Measurements from ENCODE around the gene SPATA12. TPM values are rescaled to one million over a fixed set of nuclear protein-coding genes. Genes with fewer than 3 reads are reported as not detected.

The SPATA12 gene
- total RNA-seq, 1 donor from 2014 or later = not detected

DNA sequence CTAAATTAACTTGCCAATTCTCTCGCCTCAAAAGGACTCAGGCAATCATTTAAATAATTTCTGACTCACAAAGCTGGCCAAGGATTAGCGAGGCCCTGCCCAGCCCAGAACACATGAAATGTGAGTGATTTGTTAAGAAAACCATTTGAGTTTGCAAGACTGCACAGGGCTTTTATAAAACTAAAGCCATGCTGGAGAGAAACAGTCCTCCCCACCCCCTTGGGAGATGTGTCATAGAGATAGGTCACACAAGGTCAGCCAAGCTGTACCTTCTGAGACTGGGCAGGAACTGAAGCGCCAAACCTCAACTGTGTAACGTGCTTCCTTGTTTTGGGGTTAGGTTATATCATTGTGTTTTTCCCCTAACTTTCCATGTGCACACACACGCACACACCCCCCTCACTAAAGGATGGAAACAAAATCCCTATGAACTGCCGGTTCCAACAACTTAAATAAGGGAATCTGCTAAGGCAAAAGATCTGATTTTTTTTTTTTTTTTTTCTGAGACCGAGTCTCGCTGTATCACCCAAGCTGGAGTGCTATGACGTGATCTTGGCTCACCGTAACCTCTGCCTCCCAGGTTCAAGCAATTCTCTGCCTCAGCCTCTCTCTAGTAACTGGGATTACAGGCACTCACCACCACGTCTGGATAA, 8.1 kb downstream of the SPATA12 start:
- Histone ChIP-seq H3K27me3 (no peaks in the 10 kb centered on the region), H3K36me3 (no peaks in the 10 kb centered on the region), H3K4me1 (peaks cover 0 to 12% of the 10 kb centered on the region in 2 donors), H3K4me3 (no peak overlapping the region), H3K27ac (peak overlapping the region; percentile 27 to 56), H3K9me3 (no peaks in the 10 kb centered on the region)
- intact Hi-C loops (cut with DNase I) = no loop called here
- DNase-seq (ENCODE audit: low spot score in 2 of 2) = peak; percentile 24 to 82
- TF ChIP-seq, protein P1, sequence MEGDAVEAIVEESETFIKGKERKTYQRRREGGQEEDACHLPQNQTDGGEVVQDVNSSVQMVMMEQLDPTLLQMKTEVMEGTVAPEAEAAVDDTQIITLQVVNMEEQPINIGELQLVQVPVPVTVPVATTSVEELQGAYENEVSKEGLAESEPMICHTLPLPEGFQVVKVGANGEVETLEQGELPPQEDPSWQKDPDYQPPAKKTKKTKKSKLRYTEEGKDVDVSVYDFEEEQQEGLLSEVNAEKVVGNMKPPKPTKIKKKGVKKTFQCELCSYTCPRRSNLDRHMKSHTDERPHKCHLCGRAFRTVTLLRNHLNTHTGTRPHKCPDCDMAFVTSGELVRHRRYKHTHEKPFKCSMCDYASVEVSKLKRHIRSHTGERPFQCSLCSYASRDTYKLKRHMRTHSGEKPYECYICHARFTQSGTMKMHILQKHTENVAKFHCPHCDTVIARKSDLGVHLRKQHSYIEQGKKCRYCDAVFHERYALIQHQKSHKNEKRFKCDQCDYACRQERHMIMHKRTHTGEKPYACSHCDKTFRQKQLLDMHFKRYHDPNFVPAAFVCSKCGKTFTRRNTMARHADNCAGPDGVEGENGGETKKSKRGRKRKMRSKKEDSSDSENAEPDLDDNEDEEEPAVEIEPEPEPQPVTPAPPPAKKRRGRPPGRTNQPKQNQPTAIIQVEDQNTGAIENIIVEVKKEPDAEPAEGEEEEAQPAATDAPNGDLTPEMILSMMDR (IDR thresholded peaks at IDR 0.05) = no peak

DNA sequence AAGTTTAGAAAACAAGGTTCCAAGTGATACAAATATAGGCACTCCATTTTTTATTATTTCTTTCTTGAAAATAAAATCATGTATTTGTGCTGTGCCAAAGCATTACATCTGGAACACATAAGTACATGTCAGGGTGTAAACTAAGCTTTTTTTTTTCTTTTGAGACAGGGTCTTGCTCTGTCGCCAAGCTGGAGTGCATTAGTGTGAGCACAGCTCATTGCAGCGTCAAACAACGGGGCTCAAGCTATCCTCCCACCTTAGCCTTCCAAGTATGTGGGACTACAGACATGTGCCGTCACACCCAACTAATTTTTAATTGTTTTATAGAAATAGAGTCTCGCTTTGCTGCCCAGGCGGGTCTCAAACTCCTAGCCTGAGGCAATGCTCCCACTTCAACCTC, 9.0 kb downstream of the SPATA12 start:
- intact Hi-C loops (cut with DNase I) = no loop called here
- H3K27ac ChIP-seq = peak overlapping the region in 1 of 2 donors; percentile 56
- DNase-seq (ENCODE audit: low spot score in 2 of 2) = no peak

DNA sequence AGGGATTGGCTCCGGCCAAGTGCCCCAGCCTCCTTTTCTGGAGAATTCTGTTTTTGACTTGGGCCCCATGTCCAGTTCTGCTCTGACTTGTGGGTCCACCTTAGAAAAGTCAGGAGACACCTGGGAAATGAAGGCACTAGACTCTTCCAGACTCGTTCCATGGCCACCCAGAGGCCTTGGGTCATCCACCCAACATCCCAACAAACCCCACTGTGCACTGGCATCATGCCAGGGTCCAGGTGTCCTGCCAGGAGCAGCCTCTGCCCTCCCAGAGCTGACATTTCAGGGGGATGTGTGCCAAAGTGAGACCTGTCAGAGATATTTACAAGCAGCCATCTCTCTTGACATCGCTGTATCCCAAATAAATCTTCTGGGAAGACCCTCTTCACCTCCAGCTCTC, 13.2 kb downstream of the SPATA12 start:
- TF ChIP-seq, protein P1 (IDR thresholded peaks at IDR 0.05) = no peak
- H3K27ac ChIP-seq = no peak overlapping the region
- H3K9me3 ChIP-seq = no peaks in the 10 kb centered on the region
- H3K4me3 ChIP-seq = no peak overlapping the region
- H3K27me3 ChIP-seq = no peaks in the 10 kb centered on the region
- H3K4me1 ChIP-seq = peaks cover under 1 to 3% of the 10 kb centered on the region in 2 donors
- intact Hi-C loops (cut with DNase I) = no loop called here
- H3K36me3 ChIP-seq = no peaks in the 10 kb centered on the region
- DNase-seq (ENCODE audit: low spot score in 2 of 2) = no peak

More for the DNA sequence above, 9.0 kb downstream of the SPATA12 start:
- no peaks in the 10 kb centered on the region for H3K36me3 ChIP-seq
- H3K4me3 ChIP-seq = no peak overlapping the region
- H3K9me3 ChIP-seq = no peaks in the 10 kb centered on the region
- H3K4me1 ChIP-seq = peaks cover 0 to 12% of the 10 kb centered on the region in 2 donors
- no peaks in the 10 kb centered on the region for H3K27me3 ChIP-seq
- TF ChIP-seq, protein P1 (IDR thresholded peaks at IDR 0.05) = no peak

DNA sequence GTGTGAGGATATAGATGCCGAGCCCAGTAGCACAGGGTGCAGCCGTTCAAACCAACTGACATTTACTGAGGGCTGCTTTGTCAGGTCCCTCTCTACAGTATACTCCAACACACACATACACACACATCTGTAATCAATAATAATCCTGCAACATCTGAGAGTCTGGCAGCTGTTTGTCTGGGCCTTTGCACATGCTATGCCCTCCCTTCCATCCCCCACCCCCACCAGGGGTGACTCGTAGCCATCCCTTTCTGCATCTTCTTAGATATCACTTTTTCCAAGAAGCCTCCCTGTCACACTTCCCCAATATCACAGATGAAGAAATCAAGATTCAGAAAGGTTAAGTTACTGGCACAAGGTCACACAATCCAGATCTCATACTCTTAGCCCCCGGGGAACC, 13.7 kb downstream of the SPATA12 start:
- peaks cover 0 to 5% of the 10 kb centered on the region in 2 donors for H3K4me1 ChIP-seq
- no peak overlapping the region for H3K27ac ChIP-seq
- no peaks in the 10 kb centered on the region for H3K36me3 ChIP-seq
- no peak overlapping the region for H3K4me3 ChIP-seq
- no peaks in the 10 kb centered on the region for H3K9me3 ChIP-seq
- intact Hi-C loops (cut with DNase I) = no loop called here
- no peaks in the 10 kb centered on the region for H3K27me3 ChIP-seq
- no peak for DNase-seq (ENCODE audit: low spot score in 2 of 2)
- TF ChIP-seq, protein P1 (IDR thresholded peaks at IDR 0.05) = no peak

DNA sequence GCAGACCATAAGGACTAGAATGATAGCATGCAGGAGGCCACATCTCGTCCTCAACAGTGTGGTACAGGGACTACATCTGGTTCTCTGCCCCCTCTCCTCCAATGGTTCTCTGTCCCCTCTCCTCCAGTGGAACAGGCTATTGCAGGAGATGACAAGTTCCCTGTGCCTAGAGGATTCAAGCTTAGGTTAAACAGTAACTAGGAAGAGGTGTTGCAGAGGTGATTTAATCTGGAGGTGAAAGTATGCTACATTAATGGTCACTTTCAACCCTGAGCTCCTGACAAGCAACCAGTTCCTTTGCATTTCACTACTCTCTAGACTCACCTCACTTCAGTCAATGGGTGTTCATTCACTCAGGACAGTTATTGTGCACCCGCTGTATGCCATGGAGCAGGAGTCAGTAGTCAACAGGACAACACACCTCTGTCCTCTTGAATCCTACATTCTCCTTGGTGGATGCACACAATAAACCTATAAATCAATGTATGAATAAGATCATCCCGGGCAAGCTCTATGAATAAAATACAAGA, 16.0 kb downstream of the SPATA12 start:
- Histone ChIP-seq H3K27me3 (no peaks in the 10 kb centered on the region), H3K4me1 (peaks cover 3 to 8% of the 10 kb centered on the region in 2 donors), H3K9me3 (no peaks in the 10 kb centered on the region), H3K36me3 (no peaks in the 10 kb centered on the region), H3K4me3 (no peak overlapping the region), H3K27ac (no peak overlapping the region)
- TF ChIP-seq, protein P1 (IDR thresholded peaks at IDR 0.05) = no peak
- no peak for DNase-seq (ENCODE audit: low spot score in 2 of 2)
- intact Hi-C loops (cut with DNase I) = no loop called here

Data from ascending aorta (tissue), 2 donors.